GM19463 (cell line): ENCODE results near the gene NKX6-2.
"Not testable (repeated sequence)": the region's sequence is repeated elsewhere in the genome, so short reads cannot be mapped to it uniquely, and the experiment has no call there.

Experiments
- ATAC-seq: cut with Tn5 transposase; IDR thresholded peaks from one replicate; pipeline ENCODE4 v1.9.1; 2021; ENCODE audit warnings: mild to moderate bottlenecking, moderate library complexity; ENCODE audit not compliant: unreplicated experiment

Gene NKX6-2

GRCh38 chr10:132783940-132784865 is 1.7 kb downstream of the NKX6-2 start:
- no peak for ATAC-seq

DNA sequence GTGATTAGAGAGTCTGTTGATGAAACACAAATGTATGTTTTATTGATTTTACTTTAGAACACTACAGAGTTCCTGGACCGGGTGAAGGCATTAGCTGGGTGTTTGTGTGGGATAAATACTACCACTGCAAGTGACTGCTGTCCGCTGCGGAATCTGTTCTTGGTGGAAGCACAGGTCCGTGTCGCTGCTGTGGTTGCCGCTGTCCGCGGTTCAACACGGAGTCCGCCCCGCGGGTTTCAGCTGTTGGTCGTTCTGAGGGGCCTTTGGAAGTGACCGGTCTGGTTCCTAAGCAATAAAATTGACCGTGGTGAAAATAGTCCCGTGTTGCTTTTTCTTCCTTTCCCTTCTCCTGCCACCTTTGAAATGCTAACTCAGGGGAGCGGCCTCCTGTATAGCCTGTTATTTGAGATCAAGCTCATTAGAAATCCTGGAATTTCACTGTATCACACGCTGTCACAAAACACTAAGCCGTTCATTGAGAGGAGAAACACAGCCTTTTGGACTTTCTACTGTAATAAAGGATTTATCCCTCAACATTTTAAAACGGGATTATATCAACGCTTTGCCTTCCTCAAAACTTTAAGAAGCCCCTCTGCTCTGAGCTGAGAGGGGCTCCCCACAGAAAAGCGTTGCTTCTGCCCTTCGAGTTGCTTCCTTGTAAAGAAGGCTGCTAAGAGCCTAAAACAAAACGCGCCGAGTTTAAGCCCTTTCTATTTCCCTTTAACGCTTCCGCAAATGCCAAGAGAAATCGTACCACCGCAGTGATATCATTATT is 2.6 kb downstream of the NKX6-2 start:
- ATAC-seq, result no peak

DNA sequence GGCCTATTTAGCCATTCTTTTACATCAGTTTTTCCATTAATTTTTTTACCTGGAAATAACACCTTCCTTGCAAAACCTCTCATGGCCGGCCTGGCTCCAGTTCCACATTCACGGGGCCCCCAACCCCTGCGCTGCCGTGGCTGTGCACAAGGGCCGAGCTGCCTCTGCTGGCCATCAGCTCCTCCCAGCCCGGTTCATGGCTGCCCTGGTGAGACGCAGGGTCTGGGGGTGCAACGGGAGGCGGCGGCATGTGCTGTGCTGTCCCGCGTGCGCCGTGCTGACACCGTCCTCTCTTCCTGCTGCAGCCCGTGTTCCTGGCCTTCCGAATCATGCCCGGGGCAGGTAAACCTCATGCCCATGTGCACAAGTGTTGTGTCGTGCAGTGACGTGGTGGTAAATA is 4.4 kb downstream of the NKX6-2 start:
- no peak for ATAC-seq

- ATAC-seq, result no peak
Measured at GRCh38 chr10:132780356-132780755, 5.6 kb downstream of the NKX6-2 start.

GRCh38 chr10:132779549-132780294 is 6.2 kb downstream of the NKX6-2 start:
- no peak for ATAC-seq

DNA sequence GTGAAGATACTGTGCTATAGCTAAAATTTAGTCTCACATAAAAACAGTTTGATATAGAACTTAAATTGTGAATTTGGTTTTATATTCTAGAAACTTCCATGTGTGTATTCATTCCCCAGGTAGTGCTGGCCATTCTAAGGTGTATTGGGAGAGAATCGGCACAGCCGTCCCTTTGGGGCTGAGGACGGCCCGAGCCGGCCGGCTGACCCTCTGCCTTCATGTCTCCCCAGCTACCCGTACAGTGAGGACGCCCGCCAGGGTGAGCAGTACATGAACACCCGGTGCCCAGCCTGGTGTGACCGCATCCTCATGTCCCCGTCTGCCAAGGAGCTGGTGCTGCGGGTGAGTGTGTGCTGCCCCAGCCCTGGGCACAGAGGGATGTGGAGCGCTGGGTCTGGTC is 8.5 kb downstream of the NKX6-2 start:
- no peak for ATAC-seq

DNA sequence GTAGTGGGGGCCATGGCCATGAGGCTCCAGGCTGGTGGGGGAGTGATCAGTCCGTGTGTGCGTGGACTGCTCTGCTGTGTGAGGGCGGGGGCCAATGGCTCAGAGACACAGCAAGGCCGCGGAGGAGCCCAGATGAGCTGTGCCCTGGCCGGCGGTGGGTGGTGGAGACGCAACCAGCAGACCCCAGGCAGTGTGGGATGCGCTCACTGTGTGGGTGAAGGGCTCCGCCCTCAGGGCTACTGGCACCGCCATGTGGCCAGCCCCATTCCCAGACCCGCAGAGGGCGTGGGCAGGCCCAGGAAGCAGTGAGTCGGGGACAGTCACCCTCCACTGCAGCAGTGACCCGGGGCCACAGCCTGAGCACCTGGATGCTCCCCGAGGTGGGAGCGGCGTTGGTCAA is 9.1 kb downstream of the NKX6-2 start:
- ATAC-seq, result no peak

- no peak for ATAC-seq
Measured at GRCh38 chr10:132776186-132776585, 9.8 kb downstream of the NKX6-2 start.

DNA sequence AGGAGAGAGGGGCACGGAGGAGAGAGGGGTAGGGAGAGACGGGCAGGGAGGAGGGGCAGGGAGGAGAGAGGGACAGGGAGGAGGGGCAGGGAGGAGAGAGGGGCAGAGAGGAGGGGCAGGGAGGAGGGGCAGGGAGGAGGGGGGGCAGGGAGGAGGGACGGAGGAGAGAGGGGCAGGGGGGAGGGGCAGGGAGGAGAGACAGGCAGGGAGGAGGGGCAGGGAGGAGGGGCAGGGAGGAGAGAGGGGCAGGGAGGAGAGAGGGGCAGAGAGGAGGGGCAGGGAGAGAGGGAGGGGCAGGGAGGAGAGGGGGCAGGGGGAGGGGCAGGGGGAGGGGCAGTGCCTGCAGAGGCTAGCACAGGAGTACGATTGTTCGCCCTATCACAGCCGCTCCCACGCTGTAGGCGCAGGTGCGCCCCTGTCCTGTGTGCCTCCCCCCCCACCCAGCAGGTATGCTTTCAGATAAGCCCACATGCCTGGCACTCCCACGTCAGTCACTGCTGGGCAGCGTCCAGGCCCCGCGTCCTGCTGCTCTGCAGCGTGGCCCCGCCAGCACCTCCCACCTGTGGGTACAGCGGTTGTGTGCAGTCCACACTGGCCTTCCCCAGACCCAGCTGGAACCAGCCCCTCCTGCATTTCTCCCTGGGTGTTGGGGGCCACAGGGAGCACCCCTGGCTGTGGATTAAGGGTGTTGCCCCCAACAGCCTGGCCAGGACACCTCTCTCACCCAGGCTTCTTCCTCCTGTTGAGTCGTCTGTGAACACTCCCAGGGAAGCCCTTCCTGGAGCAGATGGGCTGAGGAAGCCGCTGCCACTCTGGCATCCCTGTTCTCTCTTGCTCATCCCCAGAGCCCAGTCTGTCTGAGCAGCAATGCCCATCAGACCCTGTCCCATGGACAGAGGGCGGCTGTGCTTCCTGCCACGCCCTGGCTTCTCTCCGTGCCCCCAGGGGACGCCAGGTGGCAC is 10.8 kb downstream of the NKX6-2 start:
- no peak for ATAC-seq

GRCh38 chr10:132774181-132774901 is 11.6 kb downstream of the NKX6-2 start:
- no peak for ATAC-seq

DNA sequence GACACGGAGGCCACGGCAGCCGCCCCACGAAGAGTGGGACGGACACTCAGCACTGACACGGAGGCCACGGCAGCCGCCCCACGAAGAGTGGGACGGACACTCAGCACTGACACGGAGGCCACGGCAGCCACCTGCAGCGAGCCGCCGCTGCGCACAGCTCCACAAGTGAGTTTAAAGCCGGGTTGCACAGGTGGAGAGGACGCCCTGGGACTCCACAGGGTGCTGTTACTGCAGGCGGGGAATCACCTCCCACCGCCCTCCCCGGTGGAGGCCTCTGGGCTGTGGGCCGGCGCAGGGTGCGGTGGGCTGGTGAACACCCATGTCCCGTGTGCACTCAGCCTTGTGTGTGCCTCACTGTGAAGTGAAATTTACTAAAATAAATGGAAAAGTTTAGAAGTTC is 13.1 kb downstream of the NKX6-2 start:
- ATAC-seq, result not testable (repeated sequence)

DNA sequence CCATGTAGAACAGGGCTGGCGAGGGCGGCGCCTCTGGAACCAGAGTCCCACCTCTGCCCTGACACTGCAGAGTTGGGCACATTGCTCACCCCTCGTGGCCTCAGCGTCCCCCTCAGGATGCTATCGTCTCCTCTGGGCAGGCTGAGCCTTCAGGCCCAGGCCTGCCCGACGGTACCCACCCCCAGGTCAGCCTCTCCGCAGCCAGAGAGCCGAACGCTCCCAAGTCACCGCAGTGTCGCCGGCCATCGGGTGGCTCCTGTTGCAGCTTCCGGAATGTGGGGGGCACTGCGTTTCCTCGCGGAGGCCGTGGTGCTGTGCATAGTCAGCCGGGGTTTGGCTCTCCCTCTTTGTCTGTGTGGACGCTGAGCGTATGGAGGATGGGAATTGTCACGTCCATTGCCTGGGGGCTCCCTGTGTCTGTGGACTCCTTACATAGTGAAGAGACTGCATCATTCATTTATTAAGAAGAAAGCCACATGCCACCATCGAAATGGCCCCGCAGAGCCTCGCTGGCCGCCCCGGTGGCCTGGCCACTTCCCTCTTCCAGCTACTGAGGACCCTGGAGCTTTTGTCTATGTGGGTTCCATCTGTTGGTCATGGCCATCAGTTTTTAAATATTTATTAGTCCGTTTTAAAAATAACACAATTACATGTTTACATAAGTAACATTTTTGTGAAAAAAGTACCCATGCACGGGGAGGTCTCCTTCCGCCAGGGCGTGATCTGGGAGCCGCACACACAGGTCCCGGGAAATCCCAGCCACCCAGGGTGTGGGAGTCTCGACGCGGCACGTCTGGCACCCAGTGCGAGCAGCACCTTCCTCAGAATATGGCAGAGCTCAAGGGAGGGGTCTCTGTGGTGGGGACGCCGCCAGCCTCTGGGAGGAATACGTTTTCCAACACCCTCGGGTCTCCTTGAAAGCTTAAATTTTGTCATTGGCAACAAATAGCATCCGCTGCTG is 15.6 kb downstream of the NKX6-2 start:
- ATAC-seq, result no peak

DNA sequence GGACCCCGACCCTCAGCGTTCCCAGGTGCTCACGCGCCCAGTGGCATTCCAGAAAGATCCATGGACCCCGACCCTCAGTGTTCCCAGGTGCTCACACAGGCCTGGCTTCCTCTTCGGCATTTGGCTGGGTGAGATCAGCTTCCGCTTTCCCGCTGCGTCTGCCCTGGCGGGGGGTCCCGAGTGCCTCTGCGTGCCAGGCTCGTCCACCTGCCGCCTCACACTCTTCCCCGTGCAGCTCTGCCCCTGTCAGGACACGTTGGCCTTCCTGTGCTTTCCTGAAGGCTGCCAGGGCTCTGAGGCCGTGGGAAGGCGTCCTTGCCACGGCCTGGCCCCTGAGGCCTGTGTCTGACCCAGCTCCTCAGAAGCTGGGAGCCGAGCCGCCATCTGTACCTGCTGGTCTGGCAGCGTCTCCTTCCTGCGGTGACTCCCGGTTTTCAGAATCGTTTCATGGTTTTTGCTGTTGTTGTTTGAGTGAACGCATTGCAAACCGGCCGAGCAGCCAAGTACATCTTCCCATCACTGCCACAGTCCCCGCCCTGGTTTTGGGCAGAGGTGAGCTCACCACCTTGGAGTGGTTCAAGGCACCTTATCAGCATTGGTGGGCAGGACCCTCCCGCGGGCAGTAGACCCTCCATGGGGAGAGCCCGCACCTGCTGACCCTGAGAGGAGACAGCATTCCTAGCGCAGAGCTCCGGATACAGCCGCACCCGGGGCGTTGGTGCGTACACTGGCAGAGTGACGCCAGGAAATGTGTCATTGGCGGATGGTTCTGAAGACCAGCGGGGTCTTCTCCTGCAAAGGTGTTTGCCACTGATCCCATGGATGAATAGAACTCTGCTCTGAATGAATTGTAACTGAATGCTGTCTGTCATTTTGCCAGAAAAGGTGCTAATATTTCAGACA is 17.4 kb downstream of the NKX6-2 start:
- ATAC-seq, result no peak

- ATAC-seq, result no peak
Measured at GRCh38 chr10:132766291-132766690, 19.7 kb downstream of the NKX6-2 start.

GRCh38 chr10:132765435-132765834 is 20.5 kb downstream of the NKX6-2 start:
- no peak for ATAC-seq

GRCh38 chr10:132764108-132764507 is 21.8 kb downstream of the NKX6-2 start:
- ATAC-seq, result no peak

DNA sequence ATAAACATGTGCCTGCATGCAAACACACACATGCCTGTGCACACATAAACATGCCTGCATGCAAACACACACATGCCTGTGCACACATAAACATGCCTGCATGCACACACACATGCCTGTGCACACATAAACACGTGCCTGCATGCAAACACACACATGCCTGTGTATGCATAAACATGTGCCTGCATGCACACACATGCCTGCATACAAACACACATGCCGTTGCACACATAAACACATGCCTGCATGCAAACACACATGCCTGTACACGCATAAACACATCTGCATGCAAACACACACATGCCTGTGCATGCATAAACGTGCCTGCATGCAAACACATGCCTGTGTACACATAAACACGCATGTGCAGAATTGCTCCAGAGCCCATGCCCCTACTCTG is 22.4 kb downstream of the NKX6-2 start:
- ATAC-seq, result no peak
